ENCODE measurements around the gene MLIP. TPM values are rescaled to one million over a fixed set of nuclear protein-coding genes. Genes with fewer than 3 reads are reported as not detected.

The MLIP gene
- total RNA-seq, 1 experiment from 2014 or later: 0.59 TPM

GRCh38 chr6:54301770-54302169 is 190.5 kb downstream of the MLIP start:
- ChIA-PET RAD21 (ENCODE audit: low non-redundant PET in 1 of 2, low total read pairs in 2 of 2, uncharacterized antibody in 2 of 2, unreplicated experiment in 2 of 2) (no interaction called here), CTCF (no interaction called here), POLR2A (no interaction called here)
- H3K79me2 ChIP-seq (ENCODE audit: insufficient read depth, low read length): no peaks in the 10 kb centered on the region
- ATAC-seq: no peak
- H3K36me3 ChIP-seq (ENCODE audit: control insufficient read depth in 1 of 2, insufficient read depth in 2 of 2, low read length in 2 of 2): no peaks in the 10 kb centered on the region
- DNase-seq (ENCODE audit: low read depth, low spot score): no peak
- no peak overlapping the region for H2AFZ ChIP-seq (ENCODE audit: low read depth, low read length, poor library complexity, severe bottlenecking)
- H3K4me3 ChIP-seq (replicated peaks in 1 of 2; ENCODE audit: low read depth in 1 of 2, low read length in 2 of 2): no peak overlapping the region
- H3K4me1 ChIP-seq (ENCODE audit: control insufficient read depth in 1 of 2, insufficient read depth in 2 of 2, low read length in 2 of 2): no peaks in the 10 kb centered on the region
- intact Hi-C loops (cut with micrococcal nuclease): no loop called here
- no peaks in the 10 kb centered on the region for H3K27me3 ChIP-seq (ENCODE audit: insufficient read depth, low read length)
- H4K20me1 ChIP-seq (ENCODE audit: insufficient read depth): no peaks in the 10 kb centered on the region
- H3K4me2 ChIP-seq (ENCODE audit: low read length): no peak overlapping the region
- no peak for TF ChIP-seq CTCF (IDR thresholded peaks at IDR 0.05 in 2 of 3, conservative IDR thresholded peaks at IDR 0.05 in 1 of 3; ENCODE audit: borderline replicate concordance in 1 of 3, insufficient read depth in 1 of 3, low read depth in 2 of 3, low read length in 2 of 3)
- no peak for TF ChIP-seq FOSL1 (IDR thresholded peaks at IDR 0.05; ENCODE audit: low read depth)
- TF ChIP-seq JUND (IDR thresholded peaks at IDR 0.05): no peak
- TF ChIP-seq POLR2A (IDR thresholded peaks at IDR 0.05; ENCODE audit: borderline replicate concordance, extremely low read depth, insufficient read depth, insufficient read length): no peak
- TF ChIP-seq RAD21 (IDR thresholded peaks at IDR 0.05; ENCODE audit: low read depth): no peak
- no peak for TF ChIP-seq EGR1 (IDR thresholded peaks at IDR 0.05; ENCODE audit: low read depth)
- TF ChIP-seq ZBTB33 (IDR thresholded peaks at IDR 0.05; ENCODE audit: extremely low read depth, insufficient replicate concordance, low read length): no peak
- TF ChIP-seq REST (IDR thresholded peaks at IDR 0.05; ENCODE audit: low read depth): no peak
- no peak for TF ChIP-seq SRF (IDR thresholded peaks at IDR 0.05; ENCODE audit: low read depth)
- no peak for TF ChIP-seq YY1 (IDR thresholded peaks at IDR 0.05; ENCODE audit: extremely low read depth, insufficient replicate concordance, low read depth, low read length)
- no peak for TF ChIP-seq ZFX (IDR thresholded peaks at IDR 0.05)
- TF ChIP-seq TCF7L2 (IDR thresholded peaks at IDR 0.05; ENCODE audit: borderline replicate concordance, extremely low read depth, insufficient read depth, insufficient read length): no peak
- no peak for TF ChIP-seq ATF3 (IDR thresholded peaks at IDR 0.05)
- BruUV-seq (replicated peaks): no TSS peak
- no peaks in the 10 kb centered on the region for H3K9me2 ChIP-seq (ENCODE audit: insufficient read depth)
- no peak overlapping the region for H3K27ac ChIP-seq (ENCODE audit: low read depth, low read length)
- no peak overlapping the region for H3K9ac ChIP-seq (ENCODE audit: low read length)
- no peaks in the 10 kb centered on the region for H3K9me3 ChIP-seq (ENCODE audit: control insufficient read depth in 1 of 2, insufficient read depth in 1 of 2, low read depth in 1 of 2, low read length in 2 of 2)

All from HCT116 (cell line).